GM21717 (cell line): ENCODE data around the gene USP36.

Experiments used
- ATAC-seq: cut with Tn5 transposase; IDR thresholded peaks from one replicate; pipeline ENCODE4 v1.9.1; 2021; ENCODE audit warnings: mild to moderate bottlenecking, moderate library complexity; ENCODE audit not compliant: unreplicated experiment

Gene USP36

GRCh38 chr17:78746263-78746948 lies 94.2 kb downstream of the USP36 start:
- no peak for ATAC-seq
